Measurements from ENCODE around the gene CUX1. TPM values are rescaled to one million over a fixed set of nuclear protein-coding genes. Genes with fewer than 3 reads are reported as not detected.

The CUX1 gene
- total and polyA plus RNA-seq, 10 of the 15 experiments (the other 5 are each of a cell fraction or from before 2014, with no cell fraction given) = 6.1 to 48.6 (median 25.9) TPM

- in situ Hi-C loops (cut with MboI) (no loop called here), intact Hi-C loops (cut with micrococcal nuclease; ENCODE audit: unreplicated experiment) (loop anchor here (1.0 kb wide), 1 partner anchor 80 kb away; no protein-coding TSS in a partner anchor)
- H3K9ac ChIP-seq (ENCODE audit: control insufficient read depth, insufficient read depth, low read length) = peak overlapping the region; percentile 8
- peak overlapping the region; percentile 65 for H3K27ac ChIP-seq (ENCODE audit: control insufficient read depth, insufficient read depth)
- H3K27me3 ChIP-seq (replicated peaks in 1 of 2; ENCODE audit: control insufficient read depth in 2 of 2, insufficient read depth in 2 of 2, low read length in 1 of 2) = no peaks in the 10 kb centered on the region
- H3K36me3 ChIP-seq (ENCODE audit: control insufficient read depth in 2 of 2, insufficient read depth in 2 of 2, low read length in 1 of 2) = peaks cover 0 to 4% of the 10 kb centered on the region in 2 experiments; a peak in 2 of 4 replicates
- ChIA-PET RAD21 (ENCODE audit: unreplicated experiment) (interaction anchor here (0.8 to 2.9 kb wide), 4 partner anchors 71 to 77 kb away, joined by 3 to 15 read pairs (median 6); no protein-coding TSS in a partner anchor), SMC1A (ENCODE audit: uncharacterized antibody, unreplicated experiment) (interaction anchor here (0.9 to 3.1 kb wide), 8 partner anchors 24 to 80 kb away, joined by 3 to 22 read pairs (median 5); no protein-coding TSS in a partner anchor), POLR2A (interaction anchor here (0.8 to 1.9 kb wide), 4 partner anchors 16 to 204 kb away, joined by 3 to 7 read pairs (median 3); no protein-coding TSS in a partner anchor), CTCF (interaction anchor here (0.7 to 1.7 kb wide), 3 partner anchors 9 to 204 kb away, joined by 3 to 6 read pairs (median 5); no protein-coding TSS in a partner anchor)
- peak overlapping the region; percentile 64 for H3K4me2 ChIP-seq (ENCODE audit: control insufficient read depth, insufficient read depth)
- H3K79me2 ChIP-seq (ENCODE audit: control insufficient read depth, insufficient read depth, low read length) = peaks cover 12% of the 10 kb centered on the region
- ATAC-seq = peak; percentile 99
- H3K4me1 ChIP-seq (ENCODE audit: control insufficient read depth, insufficient read depth, low read length) = peaks cover 35% of the 10 kb centered on the region
- WGBS (ENCODE audit: insufficient coverage, insufficient replicate concordance, low lambda C conversion rate, missing lambda C conversion rate) = 2% methylated on average over 8 of the region's 8 CpGs
- peak; percentile 97 for FAIRE-seq
- peak overlapping the region; percentile 34 for H2AFZ ChIP-seq (ENCODE audit: control insufficient read depth, low read depth, low read length)
- H4K20me1 ChIP-seq (ENCODE audit: control insufficient read depth, insufficient read depth) = no peaks in the 10 kb centered on the region
- peak; percentile 82 for DNase-seq (ENCODE audit: low read depth, low spot score)
- no peaks in the 10 kb centered on the region for H3K9me3 ChIP-seq (replicated peaks; ENCODE audit: control insufficient read depth, insufficient read depth, low read length)
- BruUV-seq (replicated peaks) = no TSS peak
- no peak overlapping the region; the same call in 1 of the 2 replicates for H3K4me3 ChIP-seq
- TF ChIP-seq POLR2A (IDR thresholded peaks at IDR 0.05; ENCODE audit: low read depth, low read length) (peak; percentile 37; the same call in 1 of the 2 replicates), IKZF1 (conservative IDR thresholded peaks at IDR 0.05) (peak; percentile 98), NFIC (IDR thresholded peaks at IDR 0.05; ENCODE audit: low read depth, low read length) (peak; percentile 82; the same call in 1 of the 2 replicates), DPF2 (IDR thresholded peaks at IDR 0.05) (peak; percentile 93), NKRF (conservative IDR thresholded peaks at IDR 0.05) (peak; percentile 52; the same call in 1 of the 2 replicates), IRF4 (IDR thresholded peaks at IDR 0.05; ENCODE audit: low read depth, low read length) (peak; percentile 81), EED (IDR thresholded peaks at IDR 0.05; ENCODE audit: low read depth) (peak; percentile 98), KLF5 (IDR thresholded peaks at IDR 0.05; ENCODE audit: partially characterized antibody) (peak; percentile 53), EZH2 (IDR thresholded peaks at IDR 0.05; ENCODE audit: borderline replicate concordance, control insufficient read depth, low read depth, low read length) (no peak), TBL1XR1 (IDR thresholded peaks at IDR 0.05; ENCODE audit: low read depth, low read length) (no peak), YY1 (IDR thresholded peaks at IDR 0.05; ENCODE audit: low read depth, low read length) (peak; percentile 54), POU2F2 (IDR thresholded peaks at IDR 0.05; ENCODE audit: borderline replicate concordance, low read depth, low read length) (peak; percentile 68; the same call in 1 of the 3 replicates), BRCA1 (IDR thresholded peaks at IDR 0.05; ENCODE audit: low read depth, low read length) (no peak), RELB (IDR thresholded peaks at IDR 0.05; ENCODE audit: low read depth) (peak; percentile 97), BACH1 (IDR thresholded peaks at IDR 0.05; ENCODE audit: borderline replicate concordance) (peak; percentile 59; the same call in 1 of the 2 replicates), STAT1 (conservative IDR thresholded peaks at IDR 0.05) (peak; percentile 69; the same call in 1 of the 2 replicates), SPI1 (IDR thresholded peaks at IDR 0.05; ENCODE audit: borderline replicate concordance, insufficient read depth, low read depth, low read length) (peak; percentile 19; the same call in 1 of the 2 replicates), ATF7 (IDR thresholded peaks at IDR 0.05; ENCODE audit: low read depth) (peak; percentile 95), NFYB (IDR thresholded peaks at IDR 0.05; ENCODE audit: insufficient read depth, low read depth, low read length) (peak; percentile 82), ESRRA (IDR thresholded peaks at IDR 0.05; ENCODE audit: low read length) (no peak), TAF1 (IDR thresholded peaks at IDR 0.05; ENCODE audit: borderline replicate concordance, low read depth, low read length) (0 out of 2 replicates have a peak, but pooled peaks have one; percentile 17), ZNF207 (IDR thresholded peaks at IDR 0.05; ENCODE audit: borderline replicate concordance) (no peak), RFX5 (IDR thresholded peaks at IDR 0.05; ENCODE audit: low read depth, low read length) (0 out of 2 replicates have a peak, but pooled peaks have one; percentile 32), BCL11A (IDR thresholded peaks at IDR 0.05; ENCODE audit: low read depth, low read length) (peak; percentile 84)
These were observed 244.6 kb downstream of the CUX1 start for GRCh38 chr7:102061981-102062390.
